GM03348 (cell line): ENCODE measurements around the gene LRRC47.
"Not testable (repeated sequence)": the region's sequence is repeated elsewhere in the genome, so short reads cannot be mapped to it uniquely, and the experiment has no call there.

Source experiments
- DNase-seq: peaks from one replicate; pipeline ENCODE4 v3.0.0; 2012; ENCODE audit warnings: low spot score

LRRC47 gene

DNA sequence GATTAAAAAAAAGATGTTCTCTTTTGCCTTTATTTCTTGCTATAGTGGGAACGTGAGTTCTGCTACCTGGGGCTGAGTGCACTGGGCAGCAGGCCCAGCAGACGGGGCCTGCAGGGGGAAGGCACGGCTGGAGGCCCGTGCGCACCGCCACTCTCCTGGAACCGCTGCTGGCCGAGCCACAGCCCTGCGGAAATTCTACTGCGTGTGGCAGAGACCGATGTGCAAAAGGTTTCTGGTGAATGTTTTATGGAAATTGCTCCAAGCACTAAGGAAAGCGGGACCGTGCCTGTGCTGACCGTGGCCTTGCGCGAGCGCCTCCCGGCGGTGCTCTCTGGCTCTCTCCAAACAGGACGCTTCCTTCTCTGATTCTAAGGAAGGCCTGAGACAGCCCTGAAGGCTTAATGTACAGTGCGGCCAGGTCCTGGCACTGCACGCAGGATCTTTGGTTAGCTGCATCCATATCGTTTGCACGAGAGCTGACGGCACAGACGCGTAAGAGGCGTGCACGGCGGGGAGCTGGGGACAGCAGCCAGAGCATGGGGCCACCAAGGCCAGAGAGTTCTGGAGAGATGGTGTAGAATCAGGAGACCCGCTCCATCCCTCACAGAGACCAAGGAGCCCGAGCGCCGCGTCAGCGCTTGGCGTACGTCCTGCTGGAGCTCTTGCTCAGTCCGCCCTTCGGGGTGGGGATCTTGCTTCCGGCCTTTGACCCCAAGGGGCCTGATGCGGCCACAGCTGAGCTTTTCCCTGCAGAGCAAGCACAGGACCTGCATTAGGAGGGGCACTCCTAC lies 18.7 kb upstream of the LRRC47 start:
- no peak for DNase-seq

DNA sequence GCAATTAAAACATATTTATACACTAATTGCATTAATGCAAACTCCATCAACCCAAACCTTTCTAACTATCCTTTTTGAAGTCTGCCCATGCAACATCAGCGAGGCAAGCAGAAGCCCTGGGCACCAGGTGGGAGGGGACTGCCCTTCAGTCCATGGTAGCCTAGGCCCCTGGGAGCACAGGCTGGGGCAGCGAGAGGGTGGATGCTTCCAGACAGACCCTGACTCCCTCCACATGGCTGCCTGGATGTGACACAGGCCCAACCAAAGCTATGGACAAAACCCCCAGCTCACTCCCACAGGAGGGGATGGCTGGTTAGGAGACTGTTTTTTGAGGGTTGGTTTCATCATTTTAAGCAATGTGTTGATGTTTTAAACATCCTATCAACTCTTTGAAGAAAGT lies 17.8 kb upstream of the LRRC47 start:
- DNase-seq = no peak

DNA sequence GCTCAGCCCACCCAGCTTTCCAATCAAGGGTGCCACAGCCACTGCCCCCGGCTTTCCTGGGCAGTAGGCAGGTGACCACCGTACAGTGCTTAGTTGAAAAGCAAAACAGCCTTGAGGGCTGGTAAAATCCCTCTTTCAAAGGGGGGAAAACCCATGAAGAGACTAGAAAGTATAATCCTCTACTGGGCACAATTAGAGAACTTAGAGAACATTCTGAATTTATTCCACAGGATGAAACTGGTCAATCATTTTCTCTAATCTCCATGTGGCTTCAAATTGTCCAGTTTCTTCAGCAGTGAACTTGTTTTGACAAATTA lies 15.3 kb upstream of the LRRC47 start:
- DNase-seq = no peak

DNA sequence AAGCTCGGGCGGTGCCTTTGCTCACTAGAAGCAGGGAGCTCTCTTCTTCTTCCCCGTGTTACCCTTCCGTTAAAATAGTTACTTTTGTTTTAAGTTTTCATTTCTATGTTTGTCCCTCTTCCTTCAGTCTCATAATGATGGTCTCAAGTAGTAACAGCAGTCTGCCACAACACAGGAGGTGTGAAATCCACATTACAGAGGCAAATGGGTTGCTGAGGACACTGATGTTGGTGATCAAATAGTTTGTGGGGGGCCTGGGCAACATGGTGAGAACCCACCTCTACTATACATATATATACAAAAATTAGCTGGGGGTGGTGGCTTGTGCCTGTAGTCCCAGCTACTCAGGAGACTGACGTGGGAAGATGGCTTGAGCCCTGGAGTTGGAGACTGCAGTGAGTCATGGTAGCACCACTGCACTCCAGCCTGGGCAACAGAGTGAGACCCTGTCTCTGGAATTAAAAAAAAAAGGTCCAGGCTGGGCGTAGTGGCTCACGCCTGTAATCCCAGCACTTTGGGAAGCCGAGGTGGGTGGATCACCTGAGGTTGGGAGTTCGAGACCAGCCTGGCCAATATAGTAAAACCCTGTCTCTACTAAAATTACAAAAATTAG lies 14.0 kb upstream of the LRRC47 start:
- DNase-seq = not testable (repeated sequence)

DNA sequence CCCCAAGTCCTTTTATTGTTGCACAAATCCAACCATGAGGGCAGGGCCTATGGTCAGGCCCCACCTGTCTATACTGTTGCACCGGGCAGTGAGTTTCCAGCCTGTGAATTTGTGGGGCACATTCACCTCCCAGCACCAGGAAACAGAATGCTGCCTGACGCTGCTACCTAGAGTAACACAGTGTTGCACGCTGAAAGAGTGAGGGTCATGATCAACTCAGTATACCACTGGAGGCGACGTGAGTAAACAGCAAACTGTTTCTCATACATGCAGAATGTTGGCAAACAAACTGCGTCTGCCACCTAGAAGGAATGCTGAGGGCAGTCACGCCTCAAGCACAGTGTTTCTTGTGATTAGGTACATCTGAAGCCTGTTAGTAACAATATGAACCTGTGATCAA lies 13.4 kb upstream of the LRRC47 start:
- DNase-seq = no peak

DNA sequence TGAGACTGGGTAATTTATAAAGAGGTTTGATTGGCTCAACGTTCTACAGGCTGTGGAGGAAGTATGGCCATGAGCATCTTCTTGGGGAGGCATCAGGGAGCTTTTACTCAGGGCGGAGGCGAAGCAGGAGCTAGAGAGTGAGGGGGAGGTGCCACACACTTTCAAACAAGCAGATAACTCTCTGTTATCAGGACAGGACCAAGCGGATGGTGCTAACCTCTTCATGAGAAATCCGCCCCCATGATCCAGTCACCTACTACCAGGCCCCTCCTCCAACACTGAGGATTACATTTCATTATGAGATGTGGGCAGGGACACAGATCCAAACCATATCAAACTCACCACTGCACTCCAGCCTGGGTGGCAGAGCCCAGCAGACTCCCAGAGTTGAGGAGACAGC lies 11.5 kb upstream of the LRRC47 start:
- no peak for DNase-seq

DNA sequence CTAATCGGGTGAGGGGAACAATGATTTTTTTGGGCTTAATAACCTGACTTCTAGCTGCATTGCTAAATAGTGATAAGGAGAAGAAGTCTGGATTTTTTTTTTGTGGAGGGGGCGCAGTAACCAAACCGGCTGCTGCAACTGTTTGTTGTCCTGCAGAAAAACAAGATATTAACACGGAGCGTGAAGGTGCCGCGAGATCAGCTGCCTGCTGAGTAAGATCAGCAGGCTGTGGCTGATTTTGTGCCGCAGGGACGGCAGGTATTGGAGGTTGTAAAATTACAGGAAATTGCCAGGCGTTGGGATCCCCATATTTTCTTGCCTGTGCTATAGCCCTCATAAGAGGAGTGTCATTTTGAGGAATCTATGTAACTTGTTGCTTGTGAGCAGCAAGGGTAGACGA lies 8.7 kb upstream of the LRRC47 start:
- DNase-seq = no peak

DNA sequence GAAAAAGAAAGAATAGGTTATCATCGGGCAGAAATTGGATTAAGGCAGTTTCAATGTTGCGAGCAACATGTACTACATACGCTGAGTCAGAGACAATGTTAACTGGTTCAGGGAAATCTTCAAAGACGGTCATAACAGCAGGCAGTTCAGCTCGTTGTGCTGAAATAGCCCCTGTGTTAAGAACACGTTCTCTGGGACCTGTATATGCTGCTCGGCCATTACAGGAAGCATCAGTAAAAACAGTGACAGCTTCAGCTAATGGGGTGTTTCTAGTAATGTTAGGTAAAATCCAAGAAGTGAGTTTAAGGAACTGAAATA lies 8.3 kb upstream of the LRRC47 start:
- DNase-seq = not testable (repeated sequence)

DNA sequence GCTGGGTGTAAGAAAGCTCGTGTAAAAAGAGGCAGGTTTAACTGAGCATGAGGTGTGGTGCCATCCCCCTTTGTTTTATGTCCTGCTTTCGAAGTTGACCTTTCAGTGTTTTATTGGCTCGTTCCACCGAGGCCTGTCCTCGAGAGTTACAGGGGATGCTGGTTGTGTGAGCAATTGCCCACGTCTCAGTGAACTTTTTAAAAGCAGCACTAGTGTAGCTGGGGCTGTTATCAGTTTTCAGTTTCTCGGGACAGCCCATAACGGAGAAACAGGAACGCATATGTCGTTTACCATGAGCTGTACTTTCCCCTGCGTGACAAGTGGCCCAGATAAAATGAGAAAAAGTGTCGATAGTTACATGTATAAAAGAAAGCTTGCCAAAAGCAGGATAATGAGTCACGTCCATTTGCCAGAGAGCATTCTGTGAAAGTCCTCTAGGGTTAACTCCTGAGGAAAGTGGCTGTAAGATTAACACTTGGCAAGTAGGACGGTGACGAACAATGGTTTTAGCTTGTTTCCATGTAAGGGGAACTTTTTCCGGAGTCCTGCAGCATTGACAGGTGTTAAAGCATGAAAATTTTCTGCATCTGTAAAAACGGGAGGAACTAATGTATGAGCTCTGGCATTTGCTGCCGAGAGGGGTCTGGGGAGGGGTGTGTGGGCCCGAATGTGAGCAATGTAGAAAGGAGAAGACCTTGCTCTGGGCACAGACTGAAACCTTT lies 7.8 kb upstream of the LRRC47 start:
- DNase-seq = no peak

DNA sequence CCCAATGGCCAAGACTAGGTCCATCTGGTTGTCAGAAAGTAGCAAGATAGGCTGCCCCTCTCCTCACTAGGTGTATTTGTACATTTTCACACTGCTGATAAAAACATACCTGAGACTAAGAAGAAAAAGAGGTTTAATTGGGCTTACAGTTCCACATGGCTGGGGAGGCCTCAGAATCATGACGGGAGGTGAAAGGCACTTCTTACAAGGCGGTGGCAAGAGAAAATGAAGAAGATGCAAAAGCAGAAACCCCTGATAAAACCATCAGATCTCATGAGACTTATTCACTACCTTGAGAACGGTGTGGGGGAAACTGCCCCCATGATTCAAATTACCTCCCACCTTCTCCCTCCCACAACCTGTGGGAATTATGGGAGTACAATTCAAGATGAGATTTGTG lies 4.5 kb upstream of the LRRC47 start:
- not testable (repeated sequence) for DNase-seq

DNA sequence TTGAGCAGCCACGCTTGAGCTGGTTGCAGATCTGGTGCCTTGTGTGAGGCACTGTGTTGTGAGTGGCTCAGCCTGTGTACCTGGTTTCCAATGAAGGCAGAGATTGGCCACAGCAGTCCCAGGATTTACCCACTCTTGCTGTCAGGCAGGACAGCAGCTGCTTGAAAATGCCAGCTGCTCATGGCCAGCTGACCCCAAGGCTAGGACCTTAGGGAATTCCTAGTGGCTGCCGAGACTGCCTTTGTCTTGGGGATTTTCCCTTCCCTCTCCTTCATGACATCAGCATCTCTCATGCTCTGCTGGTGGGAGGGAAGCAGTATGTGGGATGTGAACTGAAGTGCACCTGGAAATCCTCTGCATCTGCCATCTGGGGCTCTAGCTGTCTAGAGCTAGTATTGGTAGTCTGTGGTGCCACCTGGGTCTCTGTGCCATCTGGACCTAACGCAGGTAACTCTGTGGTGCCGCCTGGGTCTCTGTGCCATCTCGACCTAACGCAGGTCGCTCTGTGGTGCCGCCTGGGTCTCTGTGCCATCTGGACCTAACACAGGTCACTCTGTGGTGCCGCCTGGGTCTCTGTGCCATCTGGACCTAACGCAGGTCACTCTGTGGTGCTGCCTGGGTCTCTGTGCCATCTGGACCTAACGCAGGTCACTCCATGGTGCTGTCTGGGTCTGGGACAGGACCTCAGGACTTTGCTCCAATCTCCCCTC lies 3.8 kb upstream of the LRRC47 start:
- no peak for DNase-seq

DNA sequence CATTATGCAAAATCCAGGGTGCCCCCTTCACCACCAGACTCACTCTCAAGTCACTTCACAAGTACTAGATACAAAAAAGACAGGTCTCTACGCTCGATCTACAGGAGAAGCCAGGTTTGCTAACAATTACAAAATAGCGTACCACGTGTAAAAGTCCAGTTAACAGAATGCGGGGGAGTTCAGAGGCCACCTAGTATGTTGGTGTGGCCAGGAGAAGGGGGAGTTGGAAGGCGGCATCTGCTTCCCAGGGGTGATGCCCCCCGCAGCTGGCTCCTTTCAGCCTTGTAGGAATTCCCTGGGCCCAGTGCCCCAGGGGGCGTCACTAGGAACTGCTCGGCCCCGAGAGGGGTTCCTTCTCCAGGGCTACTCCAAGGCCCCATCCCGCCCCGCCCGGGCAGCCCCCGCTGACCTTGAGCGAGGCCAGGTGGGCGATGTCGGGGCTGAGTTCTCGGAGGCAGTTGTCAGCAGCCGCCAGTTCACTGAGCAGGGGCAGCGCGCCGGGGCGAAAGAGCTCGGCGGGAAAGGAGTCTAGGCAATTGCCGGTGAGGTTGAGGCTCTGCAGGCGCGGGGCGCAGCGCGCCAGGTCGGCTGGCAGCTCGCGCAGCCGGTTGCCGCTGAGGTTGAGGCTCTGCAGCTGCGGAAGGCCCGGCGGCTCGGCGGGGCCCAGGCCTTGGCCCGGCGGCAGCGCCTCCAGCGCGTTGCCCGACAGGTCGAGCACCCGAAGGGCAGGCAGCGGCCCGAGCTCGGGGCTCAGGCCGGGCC lies 664 bp downstream of the LRRC47 start:
- DNase-seq = no peak

DNA sequence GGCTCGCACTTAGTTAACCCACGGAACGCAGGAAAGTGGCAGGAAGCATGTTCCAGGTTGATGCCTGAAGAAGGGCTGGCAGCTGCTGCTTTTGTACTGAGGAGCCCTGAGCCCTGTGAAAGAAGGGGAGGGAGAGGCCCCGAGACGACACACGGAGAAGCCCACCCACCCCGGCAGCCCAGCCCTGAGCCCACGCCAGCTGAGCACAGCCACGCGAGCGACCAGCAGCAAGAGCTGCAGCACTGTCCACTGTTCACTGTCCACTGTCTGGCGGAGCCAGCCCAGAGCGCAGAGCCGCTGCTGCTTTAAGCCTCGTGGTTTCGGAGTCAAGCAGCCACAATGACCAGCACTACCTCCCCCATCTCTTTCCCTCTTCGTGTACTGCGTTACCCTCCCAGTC lies 5.3 kb downstream of the LRRC47 start:
- no peak for DNase-seq

DNA sequence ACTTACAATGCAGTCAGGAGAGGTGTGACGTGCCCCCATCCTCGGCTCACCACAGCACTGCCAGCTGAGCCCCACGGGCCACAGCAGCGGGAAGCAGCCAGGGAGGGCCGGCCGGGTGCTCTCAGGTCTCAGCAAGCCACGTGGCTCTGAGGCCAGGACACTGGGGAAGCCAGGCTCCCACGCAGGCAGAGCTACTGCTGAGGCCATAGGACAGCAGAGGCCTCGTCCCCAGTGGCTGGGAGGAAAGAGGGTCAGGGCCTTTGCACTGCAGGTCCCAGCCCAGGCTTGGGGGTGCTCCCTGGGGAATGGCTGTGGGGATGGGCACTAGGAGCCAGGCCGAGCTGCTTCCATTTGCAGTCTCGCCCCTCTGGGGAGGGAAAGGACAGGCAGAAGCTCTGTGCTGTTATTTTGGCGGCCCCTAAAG lies 5.8 kb downstream of the LRRC47 start:
- no peak for DNase-seq

DNA sequence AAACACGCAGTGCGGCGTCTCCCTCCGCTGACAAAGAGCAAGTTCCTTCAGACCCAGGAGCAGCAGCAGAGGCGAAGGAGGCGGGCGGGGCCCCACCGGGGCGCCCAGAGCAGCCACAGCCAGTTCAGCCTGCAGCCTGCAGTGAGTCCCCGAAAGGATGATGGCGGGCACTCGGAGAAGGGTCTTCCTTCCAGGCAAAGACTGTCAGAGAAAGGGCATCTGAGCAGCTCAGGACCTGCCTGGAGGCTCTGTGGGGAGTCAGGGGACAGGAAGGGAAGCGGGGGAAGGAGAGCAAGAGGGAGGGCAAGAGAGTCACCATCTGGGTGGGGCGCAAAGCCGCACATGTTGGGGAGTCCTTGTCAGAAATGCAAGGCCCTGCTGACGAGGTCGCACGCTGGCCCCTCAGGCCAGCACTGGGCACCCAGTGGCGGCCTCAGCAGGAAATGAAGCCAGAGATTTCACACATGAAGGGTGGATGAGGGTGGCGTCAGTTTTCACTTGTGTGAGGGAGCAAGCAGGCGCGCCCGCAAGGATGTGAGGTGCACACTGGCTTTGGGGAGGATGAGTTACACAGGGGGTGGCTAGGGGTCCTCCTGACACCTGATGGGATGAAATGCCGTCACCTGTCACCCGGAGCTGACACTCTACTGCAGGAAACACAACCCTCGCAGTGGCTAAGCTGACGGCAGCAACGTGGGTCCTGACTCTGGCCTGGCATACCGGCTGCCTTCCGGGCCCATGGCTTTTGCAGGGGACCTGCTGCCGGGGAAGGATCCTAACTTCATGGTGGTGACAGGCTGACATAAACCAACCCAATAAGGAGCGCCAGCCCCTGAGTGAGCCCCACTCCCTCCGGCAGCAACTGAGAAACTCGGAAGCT lies 6.6 kb downstream of the LRRC47 start:
- DNase-seq = no peak

DNA sequence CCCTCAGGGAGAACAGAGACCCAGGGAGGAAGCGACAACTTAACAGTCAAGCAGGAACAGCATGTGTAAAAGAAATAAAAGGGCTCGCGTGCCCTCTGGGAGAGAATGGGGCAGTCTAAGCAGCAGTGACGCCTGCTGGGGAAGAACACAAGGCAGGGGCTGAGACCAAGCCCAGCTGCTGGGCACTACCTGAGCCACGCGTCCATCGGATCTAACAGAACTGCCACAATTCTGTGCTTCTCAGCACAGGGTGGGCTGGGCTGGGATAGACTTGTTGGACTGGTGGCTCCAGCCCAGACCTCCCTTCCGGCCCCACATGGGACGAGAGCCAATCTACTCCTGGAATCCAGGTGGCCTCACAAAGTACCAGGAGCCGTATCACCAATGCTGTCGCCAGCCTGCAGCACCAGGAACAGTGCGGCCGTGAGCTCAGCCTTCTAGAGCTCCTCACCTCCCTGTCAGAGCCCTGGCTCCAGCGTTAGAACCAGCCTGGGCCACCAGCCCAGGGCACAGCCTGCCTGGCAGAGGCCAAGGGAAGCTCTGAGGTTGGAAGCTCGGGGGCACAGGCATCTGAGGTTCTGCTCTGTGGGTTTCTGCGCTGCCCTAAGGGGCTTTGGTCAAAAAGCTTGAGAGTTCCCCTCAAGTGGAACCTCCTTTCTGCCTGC lies 7.4 kb downstream of the LRRC47 start:
- no peak for DNase-seq

DNA sequence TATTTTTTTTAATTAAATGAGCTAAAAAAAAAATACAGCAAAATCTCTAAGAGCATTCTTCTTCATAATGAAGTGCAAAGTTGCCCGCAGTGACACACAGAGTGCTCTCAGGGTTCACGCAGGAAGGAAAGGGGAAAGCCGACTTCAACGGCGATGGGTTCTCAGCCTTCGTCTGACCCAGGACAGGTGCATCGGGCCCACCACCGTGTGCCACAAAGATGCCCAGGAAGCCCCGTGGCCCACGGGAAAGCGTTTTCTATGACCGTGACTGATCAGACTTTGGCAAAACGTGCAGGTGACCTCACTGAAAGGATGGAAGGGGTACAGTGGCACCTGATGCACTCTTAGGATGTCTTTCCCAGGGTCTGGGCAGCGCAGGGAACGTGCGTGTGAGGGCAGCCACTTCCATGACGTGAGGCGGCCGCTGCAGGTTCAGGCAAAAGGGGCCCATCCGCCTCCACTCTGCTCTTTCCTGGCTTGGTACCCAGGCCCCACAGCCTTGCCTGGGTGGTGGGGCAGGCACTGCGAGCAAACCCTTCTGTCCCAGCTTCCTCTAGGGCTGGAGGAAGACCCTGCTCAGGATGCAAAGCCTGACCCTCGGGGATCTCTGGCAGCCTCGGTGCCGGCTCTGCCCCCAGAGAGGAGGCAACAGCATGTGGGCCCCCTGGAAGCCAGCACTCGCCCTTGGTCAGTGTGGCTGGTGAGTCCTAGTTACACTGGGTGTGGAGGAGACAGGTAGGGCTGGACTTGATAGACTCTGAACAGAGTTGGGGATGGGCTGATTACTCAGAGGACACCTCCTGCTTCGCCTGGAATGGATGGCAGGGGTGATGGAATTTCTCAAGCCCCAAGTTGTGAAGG lies 8.3 kb downstream of the LRRC47 start:
- no peak for DNase-seq

DNA sequence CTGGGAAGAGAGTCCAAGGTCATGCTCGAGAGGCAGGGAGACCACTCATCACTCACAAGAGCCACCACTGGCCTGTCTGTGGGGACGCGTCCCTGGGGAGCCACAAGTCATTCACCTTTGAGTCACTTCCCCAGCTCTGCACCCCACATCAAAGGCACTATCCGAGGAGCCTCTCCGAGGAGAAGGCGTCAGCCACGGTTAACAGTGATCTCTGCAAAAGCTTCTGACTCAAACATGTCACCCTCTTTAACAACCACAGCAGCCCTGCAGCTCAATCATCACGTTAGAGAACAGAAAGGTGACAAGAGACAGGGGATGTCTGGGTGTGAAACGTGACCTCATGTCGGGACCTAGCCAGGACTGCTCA lies 9.0 kb downstream of the LRRC47 start:
- no peak for DNase-seq

DNA sequence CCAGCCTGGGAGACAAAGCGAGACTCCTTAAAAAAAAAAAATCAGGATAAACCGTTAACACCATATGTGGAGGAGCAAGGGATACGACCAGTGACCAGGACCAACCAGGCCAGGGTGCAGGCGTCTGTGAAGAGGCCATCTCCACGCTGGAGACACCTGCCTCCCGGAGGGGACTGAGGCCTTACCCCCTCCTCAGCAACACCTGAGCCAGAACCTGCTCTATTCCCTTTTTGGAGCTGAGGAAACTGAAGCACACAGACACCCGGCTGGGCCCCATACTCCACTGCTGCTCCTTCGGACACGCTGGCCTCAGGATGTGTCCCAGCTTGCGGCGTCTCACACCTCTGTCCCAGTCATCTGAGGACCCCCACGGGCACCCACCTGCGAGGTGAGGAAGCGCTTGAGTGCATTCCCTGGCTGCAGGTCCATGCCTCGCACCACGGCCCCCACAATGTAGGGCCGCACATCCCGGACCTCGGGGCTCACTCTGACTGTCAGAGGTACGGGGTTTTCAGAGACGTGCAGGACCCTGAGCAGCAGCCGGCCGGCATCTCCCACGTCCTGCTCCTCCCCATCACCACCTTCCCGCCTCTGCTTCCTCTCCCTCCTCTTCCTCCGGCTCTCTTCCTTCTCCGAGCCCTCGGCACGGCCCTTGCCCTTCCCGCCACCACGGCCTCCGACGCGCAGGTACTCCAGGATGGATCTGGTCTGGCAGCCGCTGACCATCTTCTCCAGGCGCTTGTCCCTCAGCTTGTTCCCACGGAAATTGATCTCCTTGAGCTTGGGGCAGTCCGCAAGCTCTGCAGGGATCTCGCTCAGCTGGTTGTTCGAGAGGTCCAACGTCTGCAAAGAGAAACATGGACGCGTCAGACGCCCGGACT lies 9.6 kb downstream of the LRRC47 start:
- DNase-seq = no peak
